Fibroblast of lung (primary cell): ENCODE measurements around the gene MBLAC1. TPM values are rescaled to one million over a fixed set of nuclear protein-coding genes. Genes with fewer than 3 reads are reported as not detected.

Source experiments
- DNase-seq, 2 donors: peaks; one replicate each; pipeline versions ENCODE4 v3.0.0 to v3.0.0-alpha.2; 2010; ENCODE audit warnings: low read depth in 2 of 2
- H2AFZ ChIP-seq: 2 replicates; pipeline ENCODE4 v1.5.1; 2012; ENCODE audit warnings: low read length, control low read depth, inconsistent platforms
- H3K27ac ChIP-seq: 2 replicates; pipeline ENCODE4 v1.5.1; 2011; ENCODE audit warnings: low read length, control low read depth; ENCODE audit not compliant: insufficient read depth
- H3K27me3 ChIP-seq: 2 replicates; pipeline ENCODE4 v1.5.1; 2011; ENCODE audit warnings: mild to moderate bottlenecking, low read length; ENCODE audit not compliant: control insufficient read depth, insufficient read depth
- H3K36me3 ChIP-seq: 2 replicates; pipeline ENCODE4 v1.5.1; 2011; ENCODE audit warnings: low read length; ENCODE audit not compliant: control insufficient read depth, insufficient read depth
- H3K4me1 ChIP-seq: 2 replicates; pipeline ENCODE4 v1.5.1; 2011; ENCODE audit warnings: low read length; ENCODE audit not compliant: control insufficient read depth, insufficient read depth; ENCODE audit errors: extremely low read depth
- H3K4me2 ChIP-seq: 2 replicates; pipeline ENCODE4 v1.5.1; 2011; ENCODE audit warnings: low read length, control low read depth; ENCODE audit not compliant: insufficient read depth; ENCODE audit errors: extremely low read depth
- H3K4me3 ChIP-seq, 4 experiments: fragments of 200-600 bp in 1 of 4; sonication (generic) in 1 of 4; replicated peaks in 1 of 4; 2 replicates each; pipeline ENCODE4 v1.5.1; 2011 to 2016; ENCODE audit warnings: low read length in 4 of 4, low read depth in 3 of 4, mild to moderate bottlenecking in 3 of 4, control low read depth in 2 of 4, inconsistent platforms in 1 of 4, mixed read lengths in 1 of 4; ENCODE audit not compliant: insufficient read depth in 1 of 4; ENCODE audit errors: control extremely low read depth in 1 of 4
- H3K79me2 ChIP-seq: 2 replicates; pipeline ENCODE4 v1.5.1; 2012; ENCODE audit warnings: mild to moderate bottlenecking, low read length, inconsistent platforms; ENCODE audit not compliant: control insufficient read depth, insufficient read depth
- H3K9ac ChIP-seq: 2 replicates; pipeline ENCODE4 v1.5.1; 2011; ENCODE audit warnings: mild to moderate bottlenecking, low read length, control low read depth; ENCODE audit not compliant: insufficient read depth
- H3K9me3 ChIP-seq: 2 replicates; pipeline ENCODE4 v1.5.1; 2012; ENCODE audit warnings: low read depth, low read length; ENCODE audit not compliant: control insufficient read depth, insufficient read depth
- H4K20me1 ChIP-seq: 2 replicates; pipeline ENCODE4 v1.5.1; 2011; ENCODE audit warnings: low read length; ENCODE audit not compliant: control insufficient read depth, insufficient read depth; ENCODE audit errors: extremely low read depth
- CTCF ChIP-seq, 2 donors: IDR thresholded peaks in 1 of 2; conservative IDR thresholded peaks in 1 of 2; 1 replicate in 1 of 2; 2 replicates in 1 of 2; pipeline ENCODE4 v1.5.1; 2011 to 2012; ENCODE audit warnings: low read length in 2 of 2, control low read depth in 1 of 2, inconsistent platforms in 1 of 2, low read depth in 1 of 2, mild to moderate bottlenecking in 1 of 2
- EZH2 ChIP-seq: IDR thresholded peaks from 2 replicates; pipeline ENCODE4 v1.5.1; 2012; ENCODE audit warnings: low read length, control low read depth, mild to moderate bottlenecking; ENCODE audit errors: missing control alignments
- polyA plus RNA-seq, 2 donors: library from polyadenylated mRNA; depleted of rRNA in 1 of 2; stranded (reverse) in 1 of 2; unstranded in 1 of 2; fragments of >200 nt; gene quantifications; 2 replicates each; pipeline ENCODE4 v1.2.1, GENCODE V29; 2011 to 2012; ENCODE audit warnings: missing spikeins in 1 of 2
- total RNA-seq: library from RNA; depleted of rRNA; stranded (reverse); fragments of >200 nt; gene quantifications from 2 replicates; pipeline ENCODE4 v1.2.1, GENCODE V29; 2014

The MBLAC1 gene
- total and polyA plus RNA-seq, 2 donors (not counting 1 experiment from before 2014, with no cell fraction given): 0.75 to 2.5 TPM

GRCh38 chr7:100130608-100131453, 4.1 kb downstream of the MBLAC1 start:
- Histone ChIP-seq H3K79me2 (no peaks in the 10 kb centered on the region), H3K4me3 (no peak overlapping the region), H3K36me3 (no peaks in the 10 kb centered on the region), H3K9me3 (no peaks in the 10 kb centered on the region), H3K4me2 (peak overlapping the region; percentile 56), H3K27me3 (no peaks in the 10 kb centered on the region), H2AFZ (no peak overlapping the region), H3K9ac (no peak overlapping the region), H3K4me1 (peaks cover 3% of the 10 kb centered on the region), H3K27ac (no peak overlapping the region), H4K20me1 (no peaks in the 10 kb centered on the region)
- DNase-seq: peak; percentile 22 to 46
- TF ChIP-seq CTCF (conservative IDR thresholded peaks at IDR 0.05 in 1 of 2, IDR thresholded peaks at IDR 0.05 in 1 of 2; ENCODE audit: low read depth in 1 of 2, low read length in 2 of 2): peak; percentile 42 to 71
- TF ChIP-seq EZH2: no peak

GRCh38 chr7:100132126-100132525, 5.4 kb downstream of the MBLAC1 start:
- Histone ChIP-seq H3K9me3 (no peaks in the 10 kb centered on the region), H3K4me2 (no peak overlapping the region), H3K4me1 (peaks cover 3% of the 10 kb centered on the region), H3K9ac (no peak overlapping the region), H3K36me3 (no peaks in the 10 kb centered on the region), H3K27me3 (no peaks in the 10 kb centered on the region), H4K20me1 (no peaks in the 10 kb centered on the region), H3K79me2 (no peaks in the 10 kb centered on the region), H3K27ac (no peak overlapping the region), H2AFZ (no peak overlapping the region), H3K4me3 (no peak overlapping the region)
- TF ChIP-seq CTCF (conservative IDR thresholded peaks at IDR 0.05 in 1 of 2, IDR thresholded peaks at IDR 0.05 in 1 of 2; ENCODE audit: low read depth in 1 of 2, low read length in 2 of 2) (no peak), EZH2 (no peak)
- no peak for DNase-seq

- H3K9me3 ChIP-seq: no peaks in the 10 kb centered on the region
- peaks cover 3% of the 10 kb centered on the region for H3K4me1 ChIP-seq
- H3K4me3 ChIP-seq: no peak overlapping the region
- H3K79me2 ChIP-seq: no peaks in the 10 kb centered on the region
- H3K27ac ChIP-seq: no peak overlapping the region
- H3K9ac ChIP-seq: no peak overlapping the region
- peak; percentile 39 to 63 for DNase-seq
- peak; percentile 89 to 91 for TF ChIP-seq CTCF (conservative IDR thresholded peaks at IDR 0.05 in 1 of 2, IDR thresholded peaks at IDR 0.05 in 1 of 2; ENCODE audit: low read depth in 1 of 2, low read length in 2 of 2)
- TF ChIP-seq EZH2: no peak
- H4K20me1 ChIP-seq: no peaks in the 10 kb centered on the region
- H2AFZ ChIP-seq: no peak overlapping the region
- H3K36me3 ChIP-seq: no peaks in the 10 kb centered on the region
- no peaks in the 10 kb centered on the region for H3K27me3 ChIP-seq
- H3K4me2 ChIP-seq: no peak overlapping the region
Observed at GRCh38 chr7:100132697-100133151, 6.0 kb downstream of the MBLAC1 start.
